ENCODE measurements around the gene PROC.

PROC gene

DNA sequence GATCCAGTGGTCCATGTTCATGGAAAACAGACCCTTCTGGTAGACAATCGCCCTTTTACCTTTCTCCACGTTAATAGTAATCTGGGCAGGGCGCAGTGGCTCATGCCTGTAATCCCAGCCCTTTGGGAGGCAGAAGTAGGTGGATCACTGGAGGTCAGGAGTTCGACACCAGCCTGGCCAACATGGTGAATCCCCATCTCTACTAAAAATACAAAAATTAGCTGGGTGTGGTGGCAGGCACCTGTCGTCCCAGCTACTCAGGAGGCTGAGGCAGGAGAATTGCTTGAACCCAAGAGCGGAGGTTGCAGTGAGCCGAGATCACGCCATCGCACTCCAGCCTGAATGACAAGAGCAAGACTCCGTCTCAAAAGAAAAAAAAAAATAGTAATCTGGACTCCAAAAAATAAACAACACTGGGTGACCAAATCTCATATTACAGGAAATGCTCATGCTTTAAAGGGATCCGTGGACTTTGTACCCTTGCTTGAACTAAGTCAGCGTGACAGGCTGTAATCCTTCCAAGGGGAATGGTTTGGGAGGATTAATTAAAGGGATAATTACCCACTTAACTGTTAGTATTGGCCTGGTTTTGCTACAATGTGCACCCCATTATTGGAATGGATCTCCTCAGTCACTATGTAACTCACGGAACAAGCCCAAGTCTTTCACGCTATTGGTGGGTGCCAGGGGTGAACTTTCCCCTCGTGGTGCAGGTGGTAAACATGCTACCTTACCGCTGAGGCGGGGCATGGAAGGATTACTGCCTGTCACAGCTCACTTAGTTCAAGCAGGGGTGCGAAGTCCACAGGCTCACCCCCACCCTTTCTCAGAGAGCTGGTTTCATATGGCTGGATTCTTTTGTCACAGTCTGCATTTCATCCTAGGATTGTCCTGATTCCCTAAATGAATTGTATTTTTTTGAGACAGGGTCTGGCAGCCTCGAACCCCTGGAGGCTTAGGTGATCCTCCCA lies 36.7 kb downstream of the PROC start:
- Histone ChIP-seq H3K36me3 (replicated peaks; ENCODE audit: low read depth, low read length) (no peaks in the 10 kb centered on the region), H3K79me2 (ENCODE audit: low read length) (no peaks in the 10 kb centered on the region), H3K9ac (ENCODE audit: low read length) (no peak overlapping the region), H3K27me3 (ENCODE audit: low read depth, low read length) (no peaks in the 10 kb centered on the region), H2AFZ (ENCODE audit: low read depth, low read length) (no peak overlapping the region), H3K4me3 (ENCODE audit: low read length) (no peak overlapping the region), H4K20me1 (ENCODE audit: insufficient read depth, low read length) (no peaks in the 10 kb centered on the region), H3K27ac (ENCODE audit: low read length) (no peak overlapping the region), H3K4me2 (ENCODE audit: low read length) (no peak overlapping the region), H3K9me3 (ENCODE audit: insufficient read depth, low read length) (no peaks in the 10 kb centered on the region), H3K4me1 (ENCODE audit: low read length) (0 out of 2 replicates have a peak, but pooled peaks cover 3% of the 10 kb centered on the region)
- TF ChIP-seq, protein P1, sequence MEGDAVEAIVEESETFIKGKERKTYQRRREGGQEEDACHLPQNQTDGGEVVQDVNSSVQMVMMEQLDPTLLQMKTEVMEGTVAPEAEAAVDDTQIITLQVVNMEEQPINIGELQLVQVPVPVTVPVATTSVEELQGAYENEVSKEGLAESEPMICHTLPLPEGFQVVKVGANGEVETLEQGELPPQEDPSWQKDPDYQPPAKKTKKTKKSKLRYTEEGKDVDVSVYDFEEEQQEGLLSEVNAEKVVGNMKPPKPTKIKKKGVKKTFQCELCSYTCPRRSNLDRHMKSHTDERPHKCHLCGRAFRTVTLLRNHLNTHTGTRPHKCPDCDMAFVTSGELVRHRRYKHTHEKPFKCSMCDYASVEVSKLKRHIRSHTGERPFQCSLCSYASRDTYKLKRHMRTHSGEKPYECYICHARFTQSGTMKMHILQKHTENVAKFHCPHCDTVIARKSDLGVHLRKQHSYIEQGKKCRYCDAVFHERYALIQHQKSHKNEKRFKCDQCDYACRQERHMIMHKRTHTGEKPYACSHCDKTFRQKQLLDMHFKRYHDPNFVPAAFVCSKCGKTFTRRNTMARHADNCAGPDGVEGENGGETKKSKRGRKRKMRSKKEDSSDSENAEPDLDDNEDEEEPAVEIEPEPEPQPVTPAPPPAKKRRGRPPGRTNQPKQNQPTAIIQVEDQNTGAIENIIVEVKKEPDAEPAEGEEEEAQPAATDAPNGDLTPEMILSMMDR (IDR thresholded peaks at IDR 0.05; ENCODE audit: low read depth, low read length), result no peak
- TF ChIP-seq EZH2phosphoT487 (IDR thresholded peaks at IDR 0.05; ENCODE audit: low read depth), result no peak

DNA sequence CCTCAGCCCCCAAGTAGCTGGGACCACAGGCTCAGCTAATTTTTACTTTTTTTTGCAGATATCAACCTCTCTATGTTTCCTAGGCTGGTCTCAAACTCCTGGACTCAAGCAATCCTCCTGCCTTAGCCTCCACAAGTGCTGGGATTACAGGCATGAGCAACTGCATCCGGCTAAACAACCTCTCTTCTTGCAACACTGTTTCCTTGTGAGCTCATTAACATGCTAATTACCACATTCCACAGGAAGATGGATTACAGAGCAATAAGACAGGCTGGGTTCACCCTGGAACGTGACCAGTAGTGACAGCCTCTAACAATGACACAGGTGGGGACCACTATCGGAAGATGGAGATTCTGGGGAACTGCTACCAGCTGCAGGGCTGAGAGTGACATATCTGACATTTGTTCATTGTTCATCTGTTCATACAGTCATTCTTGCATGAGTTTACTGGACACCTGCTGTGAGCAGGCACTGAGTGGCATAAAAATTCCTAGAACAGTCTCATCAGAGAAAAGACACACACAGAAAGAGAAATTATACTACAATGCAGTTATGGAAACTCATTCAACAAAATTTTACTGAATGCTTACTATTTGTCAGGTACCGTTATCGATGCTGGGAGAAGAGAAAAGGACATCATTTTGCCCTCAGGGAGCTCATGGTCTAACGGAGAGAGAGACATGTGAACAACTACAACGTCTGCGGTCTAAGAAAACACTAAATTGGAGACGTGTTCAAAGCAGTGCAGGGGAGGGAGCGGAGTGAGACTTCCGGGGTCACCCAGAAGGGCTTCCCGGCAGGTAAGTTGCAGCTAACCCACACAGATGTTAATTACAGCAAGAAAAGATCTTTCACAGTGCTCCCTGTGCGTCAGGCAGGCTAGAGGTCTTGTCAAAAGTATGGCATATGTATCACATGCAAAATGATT lies 37.6 kb downstream of the PROC start:
- Histone ChIP-seq H4K20me1 (ENCODE audit: insufficient read depth, low read length) (no peaks in the 10 kb centered on the region), H3K36me3 (replicated peaks; ENCODE audit: low read depth, low read length) (peaks cover 1% of the 10 kb centered on the region), H3K4me1 (ENCODE audit: low read length) (0 out of 2 replicates have a peak, but pooled peaks cover 3% of the 10 kb centered on the region), H3K9me3 (ENCODE audit: insufficient read depth, low read length) (no peaks in the 10 kb centered on the region), H3K4me3 (ENCODE audit: low read length) (no peak overlapping the region), H3K4me2 (ENCODE audit: low read length) (no peak overlapping the region), H3K27ac (ENCODE audit: low read length) (no peak overlapping the region), H3K27me3 (ENCODE audit: low read depth, low read length) (no peaks in the 10 kb centered on the region), H2AFZ (ENCODE audit: low read depth, low read length) (no peak overlapping the region), H3K79me2 (ENCODE audit: low read length) (no peaks in the 10 kb centered on the region), H3K9ac (ENCODE audit: low read length) (no peak overlapping the region)
- TF ChIP-seq EZH2phosphoT487 (IDR thresholded peaks at IDR 0.05; ENCODE audit: low read depth), result no peak

DNA sequence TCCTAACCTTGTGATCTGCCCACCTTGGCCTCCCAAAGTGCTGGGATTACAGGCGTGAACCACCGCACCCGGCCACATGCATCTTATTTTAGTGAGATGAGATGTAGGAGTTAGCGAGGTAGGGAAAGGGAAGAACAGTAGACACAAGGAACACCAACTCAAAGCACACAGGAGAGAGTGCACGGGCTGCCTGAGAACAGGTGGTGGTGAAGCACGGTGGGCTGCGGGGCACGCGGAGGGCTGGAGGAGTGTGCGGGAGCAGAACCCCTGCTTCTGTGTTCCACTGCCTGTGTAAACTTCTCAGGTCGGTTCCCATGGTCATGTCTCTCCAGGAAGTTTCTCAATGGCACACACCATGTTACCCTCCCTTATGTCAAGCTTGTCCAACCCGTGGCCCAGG lies 38.7 kb downstream of the PROC start:
- Histone ChIP-seq H3K9ac (ENCODE audit: low read length) (no peak overlapping the region), H3K79me2 (ENCODE audit: low read length) (no peaks in the 10 kb centered on the region), H3K36me3 (replicated peaks; ENCODE audit: low read depth, low read length) (peaks cover 5% of the 10 kb centered on the region), H3K4me2 (ENCODE audit: low read length) (no peak overlapping the region), H3K27ac (ENCODE audit: low read length) (no peak overlapping the region), H2AFZ (ENCODE audit: low read depth, low read length) (no peak overlapping the region), H3K4me1 (ENCODE audit: low read length) (0 out of 2 replicates have a peak, but pooled peaks cover 3% of the 10 kb centered on the region), H3K4me3 (ENCODE audit: low read length) (no peak overlapping the region), H3K9me3 (ENCODE audit: insufficient read depth, low read length) (no peaks in the 10 kb centered on the region), H4K20me1 (ENCODE audit: insufficient read depth, low read length) (no peaks in the 10 kb centered on the region), H3K27me3 (ENCODE audit: low read depth, low read length) (no peaks in the 10 kb centered on the region)
- no peak for TF ChIP-seq EZH2phosphoT487 (IDR thresholded peaks at IDR 0.05; ENCODE audit: low read depth)
- TF ChIP-seq, protein P1 (IDR thresholded peaks at IDR 0.05; ENCODE audit: low read depth, low read length), result no peak

DNA sequence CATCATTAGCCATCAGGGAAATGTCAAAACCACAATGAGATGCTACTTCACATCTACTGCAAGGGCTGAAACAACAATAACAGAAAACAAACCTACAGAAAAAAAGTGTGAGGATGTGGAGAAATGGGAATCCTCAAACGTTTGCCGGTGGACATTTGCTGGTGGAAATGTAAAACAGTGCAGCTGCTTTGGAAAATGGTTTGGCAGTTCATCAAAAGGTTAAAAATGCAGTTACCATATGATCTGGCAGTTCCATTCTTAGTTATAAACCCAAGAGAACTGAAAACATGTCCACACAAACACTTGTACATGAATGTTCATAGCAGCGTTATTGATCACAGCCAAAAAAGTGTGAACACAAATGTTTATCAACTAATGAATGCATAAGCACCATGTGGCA lies 44.2 kb downstream of the PROC start:
- H4K20me1 ChIP-seq (ENCODE audit: insufficient read depth, low read length), result no peaks in the 10 kb centered on the region
- peaks cover 11% of the 10 kb centered on the region for H3K4me1 ChIP-seq (ENCODE audit: low read length)
- H3K4me3 ChIP-seq (ENCODE audit: low read length), result no peak overlapping the region
- H3K9me3 ChIP-seq (ENCODE audit: insufficient read depth, low read length), result no peaks in the 10 kb centered on the region
- H3K4me2 ChIP-seq (ENCODE audit: low read length), result no peak overlapping the region
- H3K9ac ChIP-seq (ENCODE audit: low read length), result no peak overlapping the region
- H3K27ac ChIP-seq (ENCODE audit: low read length), result no peak overlapping the region
- H2AFZ ChIP-seq (ENCODE audit: low read depth, low read length), result no peak overlapping the region
- no peaks in the 10 kb centered on the region for H3K27me3 ChIP-seq (ENCODE audit: low read depth, low read length)
- TF ChIP-seq, protein P1 (IDR thresholded peaks at IDR 0.05; ENCODE audit: low read depth, low read length), result no peak
- TF ChIP-seq EZH2phosphoT487 (IDR thresholded peaks at IDR 0.05; ENCODE audit: low read depth), result no peak
- H3K36me3 ChIP-seq (replicated peaks; ENCODE audit: low read depth, low read length), result peaks cover 5% of the 10 kb centered on the region
- no peaks in the 10 kb centered on the region for H3K79me2 ChIP-seq (ENCODE audit: low read length)
